ENCODE measurements around the gene BIRC2.

The BIRC2 gene

DNA sequence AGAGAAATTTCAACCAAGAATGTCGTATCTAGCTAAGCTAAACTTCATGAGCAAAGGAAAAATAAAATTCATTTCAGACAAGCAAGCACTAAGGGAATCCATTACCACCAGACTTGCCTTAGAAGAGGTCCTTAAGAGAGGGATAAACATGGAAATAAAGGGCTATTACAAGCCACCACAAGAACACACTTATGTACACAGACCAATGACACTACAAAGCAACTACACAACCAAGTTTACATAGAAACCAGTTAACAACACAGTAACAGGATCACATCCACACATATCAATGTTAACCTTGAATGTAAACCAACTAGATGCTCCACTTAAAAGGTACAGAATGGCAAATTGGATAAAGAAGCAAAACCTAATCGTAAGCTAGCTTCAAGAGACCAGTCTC, 67.5 kb downstream of the BIRC2 start:
- Histone ChIP-seq H3K27ac (ENCODE audit: low read length, poor library complexity, severe bottlenecking) (no peak overlapping the region), H3K4me3 (ENCODE audit: insufficient read depth in 1 of 2, low read depth in 1 of 2, low read length in 2 of 2) (no peak overlapping the region), H3K14ac (ENCODE audit: low read length in 2 of 2) (no peak overlapping the region), H2AK5ac (ENCODE audit: low read length, severe bottlenecking) (no peak overlapping the region), H3K9me3 (ENCODE audit: control insufficient read depth, low read length) (peaks cover 11% of the 10 kb centered on the region), H3K4me2 (ENCODE audit: low read length, poor library complexity, severe bottlenecking) (no peak overlapping the region), H4K8ac (ENCODE audit: low read length) (no peak overlapping the region), H4K91ac (ENCODE audit: low read length) (no peak overlapping the region), H2BK5ac (ENCODE audit: low read depth, low read length, poor library complexity, severe bottlenecking) (no peak overlapping the region), H3K4me1 (ENCODE audit: control insufficient read depth, insufficient read depth, low read depth, low read length) (peaks cover 2% of the 10 kb centered on the region), H3K4ac (ENCODE audit: low read depth in 1 of 2, low read length in 2 of 2) (no peak overlapping the region), H3K36me3 (ENCODE audit: control insufficient read depth in 1 of 2, insufficient read depth in 2 of 2, low read depth in 1 of 2, low read length in 2 of 2) (peaks cover 3 to 8% of the 10 kb centered on the region in 2 experiments), H2BK15ac (ENCODE audit: low read depth, poor library complexity, severe bottlenecking) (no peak overlapping the region), H2BK120ac (ENCODE audit: low read depth, low read length) (no peak overlapping the region), H2BK12ac (ENCODE audit: low read length in 2 of 2) (no peak overlapping the region), H3K9ac (ENCODE audit: low read length) (no peak overlapping the region), H3K18ac (ENCODE audit: low read depth in 1 of 2, low read length in 2 of 2) (no peak overlapping the region), H2AFZ (ENCODE audit: low read depth, low read length) (no peak overlapping the region), H3K23ac (ENCODE audit: low read length in 2 of 2) (no peak overlapping the region), H3K79me1 (replicated peaks; ENCODE audit: low read length, poor library complexity, severe bottlenecking) (peaks cover 28% of the 10 kb centered on the region), H3K27me3 (ENCODE audit: control insufficient read depth in 1 of 2, insufficient read depth in 1 of 2, low read length in 2 of 2) (no peaks in the 10 kb centered on the region)
- 93% methylated on average over 1 of the region's 2 CpGs for WGBS
- DNase-seq, result no peak

DNA sequence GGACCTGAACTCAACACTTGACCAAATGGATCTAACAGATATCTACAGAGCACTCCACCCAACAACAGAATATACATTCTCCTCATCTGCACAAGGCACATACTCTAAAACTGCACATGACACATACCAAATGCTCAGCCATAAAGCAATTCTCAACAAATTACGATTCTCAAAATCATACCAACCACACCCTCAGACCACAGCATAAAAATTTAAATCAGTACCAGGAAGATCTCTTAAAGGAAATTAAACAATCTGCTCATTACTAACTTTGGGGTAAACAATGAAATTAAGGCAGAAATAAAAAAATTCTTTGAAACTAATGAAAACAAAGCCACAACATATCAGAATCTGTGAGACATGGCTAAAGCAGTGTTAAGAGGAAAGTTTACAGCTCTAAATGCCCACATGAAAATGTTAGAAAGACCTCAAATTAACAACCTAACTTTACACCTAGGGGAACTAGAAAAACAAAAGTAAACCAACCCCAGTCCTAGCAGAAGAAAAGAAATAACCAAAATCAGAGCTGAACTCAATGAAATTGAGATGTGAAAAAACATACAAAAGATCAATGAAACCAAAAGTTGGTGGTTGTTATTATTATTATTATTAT, 68.4 kb downstream of the BIRC2 start:
- no peak overlapping the region for H3K18ac ChIP-seq (ENCODE audit: low read depth in 1 of 2, low read length in 2 of 2)
- no peak overlapping the region for H2AK5ac ChIP-seq (ENCODE audit: low read length, severe bottlenecking)
- no peak overlapping the region for H3K4ac ChIP-seq (ENCODE audit: low read depth in 1 of 2, low read length in 2 of 2)
- no peak overlapping the region for H2BK5ac ChIP-seq (ENCODE audit: low read depth, low read length, poor library complexity, severe bottlenecking)
- no peak overlapping the region for H2BK120ac ChIP-seq (ENCODE audit: low read depth, low read length)
- no peak overlapping the region for H3K27ac ChIP-seq (ENCODE audit: low read length, poor library complexity, severe bottlenecking)
- H3K9me3 ChIP-seq (ENCODE audit: control insufficient read depth, low read length), result peaks cover 11% of the 10 kb centered on the region
- H3K23ac ChIP-seq (ENCODE audit: low read length in 2 of 2), result no peak overlapping the region
- H2BK12ac ChIP-seq (ENCODE audit: low read length in 2 of 2), result no peak overlapping the region
- H3K79me1 ChIP-seq (replicated peaks; ENCODE audit: low read length, poor library complexity, severe bottlenecking), result peaks cover 28% of the 10 kb centered on the region
- H3K9ac ChIP-seq (ENCODE audit: low read length), result no peak overlapping the region
- no peak for DNase-seq
- no peaks in the 10 kb centered on the region for H3K27me3 ChIP-seq (ENCODE audit: control insufficient read depth in 1 of 2, insufficient read depth in 1 of 2, low read length in 2 of 2)
- H3K4me2 ChIP-seq (ENCODE audit: low read length, poor library complexity, severe bottlenecking), result no peak overlapping the region
- H3K4me3 ChIP-seq (ENCODE audit: insufficient read depth in 1 of 2, low read depth in 1 of 2, low read length in 2 of 2), result no peak overlapping the region
- peaks cover 3 to 8% of the 10 kb centered on the region in 2 experiments for H3K36me3 ChIP-seq (ENCODE audit: control insufficient read depth in 1 of 2, insufficient read depth in 2 of 2, low read depth in 1 of 2, low read length in 2 of 2)
- no peak overlapping the region for H4K8ac ChIP-seq (ENCODE audit: low read length)
- H2AFZ ChIP-seq (ENCODE audit: low read depth, low read length), result no peak overlapping the region
- no peak overlapping the region for H3K14ac ChIP-seq (ENCODE audit: low read length in 2 of 2)
- 81% methylated on average over 1 of the region's 1 CpG for WGBS
- H3K4me1 ChIP-seq (ENCODE audit: control insufficient read depth, insufficient read depth, low read depth, low read length), result peaks cover 2% of the 10 kb centered on the region
- H4K91ac ChIP-seq (ENCODE audit: low read length), result no peak overlapping the region
- no peak overlapping the region for H2BK15ac ChIP-seq (ENCODE audit: low read depth, poor library complexity, severe bottlenecking)

DNA sequence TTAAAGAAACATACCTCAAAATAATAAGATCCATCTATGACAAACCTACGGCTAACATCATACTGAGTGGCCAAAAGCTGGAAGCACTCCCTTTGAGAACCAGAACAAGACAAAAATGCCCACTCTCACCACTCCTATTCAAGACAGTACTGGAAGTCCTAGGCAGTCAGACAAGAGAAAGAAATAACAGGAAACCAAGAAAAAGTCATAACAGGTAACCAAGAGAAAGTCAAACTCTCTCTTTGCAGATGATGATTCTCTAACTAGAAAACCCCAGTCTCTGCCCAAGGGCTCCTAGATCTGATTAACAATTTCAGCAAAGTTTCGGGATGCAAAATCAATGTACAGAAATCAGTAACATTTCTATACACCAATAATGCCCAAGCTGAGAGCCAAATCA, 70.0 kb downstream of the BIRC2 start:
- whole genome bisulfite sequencing, result 98% methylated on average over 2 of the region's 2 CpGs
- H3K18ac ChIP-seq (ENCODE audit: low read depth in 1 of 2, low read length in 2 of 2), result no peak overlapping the region

DNA sequence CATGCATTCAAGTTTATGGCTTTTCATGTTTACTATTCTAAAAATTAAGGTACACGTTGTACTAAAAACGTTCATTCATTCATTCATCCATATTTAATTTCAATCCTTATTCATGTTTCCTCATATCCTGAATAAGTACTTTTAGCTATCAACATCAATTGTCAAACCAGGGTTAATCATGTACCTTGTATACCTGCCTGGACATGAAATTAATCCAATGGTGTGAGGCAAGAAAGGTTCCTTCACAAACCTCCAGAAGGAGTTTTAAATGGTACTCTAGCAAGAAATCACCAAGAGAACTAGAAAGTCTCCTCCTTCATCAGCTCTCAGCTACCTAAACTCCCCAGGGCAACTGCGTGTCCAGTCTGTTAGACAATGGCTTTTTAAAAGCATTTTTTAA, 72.2 kb downstream of the BIRC2 start:
- Histone ChIP-seq H2AFZ (ENCODE audit: low read depth, low read length) (no peak overlapping the region), H3K9me3 (ENCODE audit: control insufficient read depth, low read length) (peaks cover 6% of the 10 kb centered on the region), H2BK12ac (ENCODE audit: low read length in 2 of 2) (no peak overlapping the region), H2AK5ac (ENCODE audit: low read length, severe bottlenecking) (no peak overlapping the region), H3K27me3 (ENCODE audit: control insufficient read depth in 1 of 2, insufficient read depth in 1 of 2, low read length in 2 of 2) (no peaks in the 10 kb centered on the region), H3K14ac (ENCODE audit: low read length in 2 of 2) (no peak overlapping the region), H3K4me3 (ENCODE audit: insufficient read depth in 1 of 2, low read depth in 1 of 2, low read length in 2 of 2) (no peak overlapping the region), H2BK15ac (ENCODE audit: low read depth, poor library complexity, severe bottlenecking) (no peak overlapping the region), H3K27ac (ENCODE audit: low read length, poor library complexity, severe bottlenecking) (no peak overlapping the region), H2BK120ac (ENCODE audit: low read depth, low read length) (no peak overlapping the region), H2BK5ac (ENCODE audit: low read depth, low read length, poor library complexity, severe bottlenecking) (no peak overlapping the region), H3K4me2 (ENCODE audit: low read length, poor library complexity, severe bottlenecking) (no peak overlapping the region), H4K8ac (ENCODE audit: low read length) (no peak overlapping the region), H3K23ac (ENCODE audit: low read length in 2 of 2) (no peak overlapping the region), H3K4ac (ENCODE audit: low read depth in 1 of 2, low read length in 2 of 2) (no peak overlapping the region), H4K91ac (ENCODE audit: low read length) (no peak overlapping the region), H3K4me1 (ENCODE audit: control insufficient read depth, insufficient read depth, low read depth, low read length) (peaks cover 5% of the 10 kb centered on the region), H3K9ac (ENCODE audit: low read length) (no peak overlapping the region), H3K36me3 (ENCODE audit: control insufficient read depth in 1 of 2, insufficient read depth in 2 of 2, low read depth in 1 of 2, low read length in 2 of 2) (no peaks in the 10 kb centered on the region), H3K18ac (ENCODE audit: low read depth in 1 of 2, low read length in 2 of 2) (no peak overlapping the region), H3K79me1 (replicated peaks; ENCODE audit: low read length, poor library complexity, severe bottlenecking) (peaks cover 15% of the 10 kb centered on the region)
- WGBS, result 97% methylated on average over 3 of the region's 3 CpGs
- no peak for DNase-seq

More for the DNA sequence above, 70.0 kb downstream of the BIRC2 start:
- H2BK12ac ChIP-seq (ENCODE audit: low read length in 2 of 2), result no peak overlapping the region
- H3K9me3 ChIP-seq (ENCODE audit: control insufficient read depth, low read length), result peaks cover 11% of the 10 kb centered on the region
- H3K27me3 ChIP-seq (ENCODE audit: control insufficient read depth in 1 of 2, insufficient read depth in 1 of 2, low read length in 2 of 2), result no peaks in the 10 kb centered on the region
- no peak overlapping the region for H2AFZ ChIP-seq (ENCODE audit: low read depth, low read length)
- no peak overlapping the region for H2BK120ac ChIP-seq (ENCODE audit: low read depth, low read length)
- no peak overlapping the region for H3K27ac ChIP-seq (ENCODE audit: low read length, poor library complexity, severe bottlenecking)
- peaks cover 3% of the 10 kb centered on the region for H3K4me1 ChIP-seq (ENCODE audit: control insufficient read depth, insufficient read depth, low read depth, low read length)
- no peak overlapping the region for H3K4me2 ChIP-seq (ENCODE audit: low read length, poor library complexity, severe bottlenecking)
- H3K9ac ChIP-seq (ENCODE audit: low read length), result no peak overlapping the region
- H2BK15ac ChIP-seq (ENCODE audit: low read depth, poor library complexity, severe bottlenecking), result no peak overlapping the region
- no peak overlapping the region for H4K8ac ChIP-seq (ENCODE audit: low read length)
- no peak overlapping the region for H4K91ac ChIP-seq (ENCODE audit: low read length)
- H3K79me1 ChIP-seq (replicated peaks; ENCODE audit: low read length, poor library complexity, severe bottlenecking), result peaks cover 19% of the 10 kb centered on the region
- H3K4ac ChIP-seq (ENCODE audit: low read depth in 1 of 2, low read length in 2 of 2), result no peak overlapping the region
- no peak overlapping the region for H3K23ac ChIP-seq (ENCODE audit: low read length in 2 of 2)
- H3K14ac ChIP-seq (ENCODE audit: low read length in 2 of 2), result no peak overlapping the region
- no peak overlapping the region for H2AK5ac ChIP-seq (ENCODE audit: low read length, severe bottlenecking)
- DNase-seq, result no peak
- no peak overlapping the region for H2BK5ac ChIP-seq (ENCODE audit: low read depth, low read length, poor library complexity, severe bottlenecking)
- H3K4me3 ChIP-seq (ENCODE audit: insufficient read depth in 1 of 2, low read depth in 1 of 2, low read length in 2 of 2), result no peak overlapping the region
- H3K36me3 ChIP-seq (ENCODE audit: control insufficient read depth in 1 of 2, insufficient read depth in 2 of 2, low read depth in 1 of 2, low read length in 2 of 2), result peaks cover 3 to 8% of the 10 kb centered on the region in 2 experiments

Data from mesenchymal stem cell (in vitro differentiated cells and primary cell).